CD8-positive, alpha-beta memory T cell (primary cell): ENCODE measurements around the gene GPX8. TPM values are rescaled to one million over a fixed set of nuclear protein-coding genes. Genes with fewer than 3 reads are reported as not detected.
A peak's percentile ranks its signal among the peaks of the same experiment; 100 is the strongest.

Source experiments
- CTCF ChIA-PET: fragments of 350-600 bp; sonication (Branson Sonifier 250); formaldehyde crosslinking; loops from one replicate; lab custom pipeline; 2021; ENCODE audit warnings: antibody characterized with exemption; lab: Charles Lee
- POLR2A ChIA-PET: fragments of 350-600 bp; sonication (Branson Sonifier 250); formaldehyde crosslinking; loops from one replicate; lab custom pipeline; 2021; ENCODE audit warnings: antibody characterized with exemption; lab: Charles Lee
- DNase-seq, 5 donors: peaks; one replicate each; pipeline versions ENCODE4 v3.0.0 to v3.0.0-alpha.2; 2020 to 2022; ENCODE audit warnings: mixed read lengths in 1 of 5
- H3K27ac ChIP-seq: one replicate; pipeline ENCODE4 v1.7.0; 2013; ENCODE audit warnings: low read depth, mild to moderate bottlenecking, low read length, moderate library complexity
- H3K27me3 ChIP-seq: 2 replicates; pipeline ENCODE4 v1.7.0; 2013; ENCODE audit warnings: low read length, mild to moderate bottlenecking; ENCODE audit not compliant: insufficient read depth, poor library complexity, severe bottlenecking
- H3K36me3 ChIP-seq: 2 replicates; pipeline ENCODE4 v1.7.0; 2013; ENCODE audit warnings: mild to moderate bottlenecking, low read length, moderate library complexity; ENCODE audit not compliant: insufficient read depth
- H3K4me1 ChIP-seq: 2 replicates; pipeline ENCODE4 v1.7.0; 2013; ENCODE audit warnings: mild to moderate bottlenecking, low read length, moderate library complexity; ENCODE audit not compliant: insufficient read depth
- H3K4me3 ChIP-seq: 2 replicates; pipeline ENCODE4 v1.7.0; 2013; ENCODE audit warnings: mild to moderate bottlenecking, low read length
- H3K9me3 ChIP-seq: 2 replicates; pipeline ENCODE4 v1.7.0; 2013; ENCODE audit warnings: mild to moderate bottlenecking, low read length
- H3K27ac Mint-ChIP-seq, 8 donors: one replicate each; pipeline ENCODE4 v1.8.0; 2020 to 2021; ENCODE audit warnings: mixed read lengths in 8 of 8, mild to moderate bottlenecking in 6 of 8, inconsistent platforms in 3 of 8, moderate library complexity in 3 of 8
- H3K27me3 Mint-ChIP-seq, 2 donors: one replicate each; pipeline ENCODE4 v1.8.0; 2020 to 2021; ENCODE audit warnings: mixed read lengths in 2 of 2, mild to moderate bottlenecking in 1 of 2, moderate library complexity in 1 of 2
- H3K36me3 Mint-ChIP-seq, 3 donors: one replicate each; pipeline ENCODE4 v1.8.0; 2020 to 2021; ENCODE audit warnings: mixed read lengths in 3 of 3, inconsistent platforms in 1 of 3, mild to moderate bottlenecking in 1 of 3
- H3K4me1 Mint-ChIP-seq, 3 donors: one replicate each; pipeline ENCODE4 v1.8.0; 2020 to 2021; ENCODE audit warnings: mixed read lengths in 3 of 3, inconsistent platforms in 1 of 3, mild to moderate bottlenecking in 1 of 3
- H3K4me3 Mint-ChIP-seq, 7 donors: one replicate each; pipeline ENCODE4 v1.8.0; 2020 to 2021; ENCODE audit warnings: mixed read lengths in 7 of 7, mild to moderate bottlenecking in 6 of 7, moderate library complexity in 4 of 7, inconsistent platforms in 2 of 7
- H3K9me3 Mint-ChIP-seq, 5 donors: one replicate each; pipeline ENCODE4 v1.8.0; 2020 to 2022; ENCODE audit warnings: mixed read lengths in 5 of 5, mild to moderate bottlenecking in 3 of 5, moderate library complexity in 2 of 5, inconsistent platforms in 1 of 5
- polyA plus RNA-seq: library from polyadenylated mRNA; unstranded; fragments of 300-500 nt; fragmentation: Illumina TruSeq; gene quantifications from one replicate; pipeline ENCODE4 v1.2.3, GENCODE V29; 2021
- total RNA-seq, 2 experiments: library from RNA; stranded (reverse); gene quantifications; one replicate each; pipeline ENCODE4 v1.2.3, GENCODE V29; 2021

The GPX8 gene
- total and polyA plus RNA-seq, 3 experiments from 2014 or later: not detected

DNA sequence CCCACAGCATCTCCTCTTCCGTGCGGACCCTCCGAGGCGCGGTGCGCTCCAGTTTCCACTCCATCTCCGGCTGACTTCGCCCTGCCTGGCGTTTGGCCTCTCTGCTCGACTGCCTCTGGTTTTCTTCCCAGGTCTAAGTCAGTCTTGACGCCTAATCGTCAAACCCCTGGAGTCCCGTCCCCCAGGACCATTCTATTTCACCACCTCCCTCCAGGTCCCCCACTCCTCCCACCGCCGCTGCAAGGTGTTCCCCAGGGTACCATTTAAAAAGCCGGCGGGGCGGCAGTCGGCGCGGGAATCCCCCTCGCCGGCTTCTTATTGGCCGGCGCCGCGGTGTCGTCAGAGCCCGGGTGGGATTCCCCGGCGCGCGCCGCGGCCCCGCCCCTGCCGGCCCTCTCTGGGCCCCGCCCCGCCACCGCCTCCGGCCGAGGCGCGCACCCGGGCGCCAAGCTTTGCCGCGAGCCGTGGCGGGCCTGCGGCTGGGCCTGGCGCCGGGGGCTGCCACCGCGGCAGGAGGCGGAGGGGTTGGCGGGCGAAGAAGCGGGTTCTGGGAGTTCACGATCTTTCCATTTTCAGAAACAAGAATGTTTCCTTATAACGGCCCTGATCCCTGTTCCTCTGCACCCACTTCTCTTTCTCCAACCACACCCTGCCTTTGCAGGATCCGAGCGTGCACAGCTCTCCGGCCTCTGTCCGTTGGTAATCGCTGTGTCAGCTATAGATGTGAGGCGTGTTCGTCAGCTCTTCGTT, 13.1 kb downstream of the GPX8 start, which contains the start of gene CDC20B:
CDC20B (minus strand) TSS at position 241 of the 750 bp plus-strand sequence; CDS start at position 64, 177 bp downstream.
- peaks cover 0 to 1% (median 0%) of the 10 kb centered on the region in 3 donors for H3K36me3 Mint-ChIP-seq
- peaks cover 54 to 83% of the 10 kb centered on the region in 2 donors for H3K27me3 Mint-ChIP-seq
- no peaks in the 10 kb centered on the region for H3K36me3 ChIP-seq
- ChIA-PET CTCF (interaction anchor here (0.7 to 1.8 kb wide), 9 partner anchors 10 to 171 kb away, joined by 3 to 5 read pairs (median 3); partner anchors contain the start of genes CCNO and GPX8), POLR2A (interaction anchor here (0.7 kb wide), 1 partner anchor 290 kb away, joined by 7 read pairs; no protein-coding TSS in a partner anchor)
- H3K27ac ChIP-seq: peak within 1 kb of the TSS; percentile 47
- H3K9me3 Mint-ChIP-seq: peaks cover 0 to 9% (median 0%) of the 10 kb centered on the region in 5 donors
- peak; percentile 65 to 80 (median 72) for DNase-seq
- peaks cover 27 to 44% (median 41%) of the 10 kb centered on the region in 3 donors for H3K4me1 Mint-ChIP-seq
- peak within 1 kb of the TSS; percentile 64 for H3K4me3 ChIP-seq
- no peaks in the 10 kb centered on the region for H3K9me3 ChIP-seq
- H3K4me3 Mint-ChIP-seq: peak within 1 kb of the TSS; percentile 80 to 94 (median 87)
- peaks cover 34% of the 10 kb centered on the region for H3K4me1 ChIP-seq
- H3K27ac Mint-ChIP-seq: peak within 1 kb of the TSS in 7 of 8 donors; percentile 45 to 97 (median 91)
- peaks cover 53% of the 10 kb centered on the region for H3K27me3 ChIP-seq

DNA sequence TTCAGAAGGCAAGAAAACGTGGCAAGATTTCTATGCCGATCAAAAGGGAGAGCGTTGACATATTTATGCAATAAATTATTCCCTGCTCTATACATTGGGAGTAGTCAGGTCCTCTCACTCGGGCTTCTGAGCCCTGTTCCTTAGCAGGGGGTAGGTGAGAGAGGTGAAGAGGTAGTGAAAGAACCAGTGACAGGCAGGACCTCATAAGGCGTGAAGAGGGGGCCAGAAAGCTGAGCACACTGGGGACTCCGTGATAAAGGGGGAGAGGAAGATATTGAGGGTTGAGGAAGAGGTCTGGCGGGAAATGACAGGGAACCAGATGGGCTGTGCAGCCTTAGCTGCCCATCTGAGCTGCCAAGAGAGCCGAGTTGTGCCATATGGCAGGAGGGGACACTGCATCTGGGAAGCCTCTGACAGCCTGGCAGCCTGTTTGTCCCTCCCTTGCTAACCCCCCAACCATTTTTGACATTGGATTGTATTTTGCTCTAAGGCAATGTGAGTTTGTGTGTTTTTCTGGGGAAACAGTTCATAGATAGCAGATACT, 13.8 kb downstream of the GPX8 start:
- peak overlapping the region in 6 of 8 donors; percentile 45 to 90 (median 80) for H3K27ac Mint-ChIP-seq
- DNase-seq: no peak
- Histone ChIP-seq H3K4me1 (peaks cover 34% of the 10 kb centered on the region), H3K27me3 (peaks cover 55% of the 10 kb centered on the region), H3K27ac (no peak overlapping the region), H3K9me3 (no peaks in the 10 kb centered on the region), H3K36me3 (no peaks in the 10 kb centered on the region), H3K4me3 (peak overlapping the region; percentile 55)
- peaks cover 0 to 11% (median 0%) of the 10 kb centered on the region in 5 donors for H3K9me3 Mint-ChIP-seq
- H3K4me1 Mint-ChIP-seq: peaks cover 27 to 44% (median 41%) of the 10 kb centered on the region in 3 donors
- H3K27me3 Mint-ChIP-seq: peaks cover 58 to 83% of the 10 kb centered on the region in 2 donors
- ChIA-PET CTCF (interaction anchor here (0.7 to 1.2 kb wide), 3 partner anchors 11 to 59 kb away, joined by 3 read pairs; partner anchors contain the start of genes CCNO and GPX8), POLR2A (interaction anchor here (0.7 kb wide), 1 partner anchor 291 kb away, joined by 7 read pairs; no protein-coding TSS in a partner anchor)
- H3K4me3 Mint-ChIP-seq: peak overlapping the region; percentile 80 to 90 (median 82)
- H3K36me3 Mint-ChIP-seq: no peaks in the 10 kb centered on the region

DNA sequence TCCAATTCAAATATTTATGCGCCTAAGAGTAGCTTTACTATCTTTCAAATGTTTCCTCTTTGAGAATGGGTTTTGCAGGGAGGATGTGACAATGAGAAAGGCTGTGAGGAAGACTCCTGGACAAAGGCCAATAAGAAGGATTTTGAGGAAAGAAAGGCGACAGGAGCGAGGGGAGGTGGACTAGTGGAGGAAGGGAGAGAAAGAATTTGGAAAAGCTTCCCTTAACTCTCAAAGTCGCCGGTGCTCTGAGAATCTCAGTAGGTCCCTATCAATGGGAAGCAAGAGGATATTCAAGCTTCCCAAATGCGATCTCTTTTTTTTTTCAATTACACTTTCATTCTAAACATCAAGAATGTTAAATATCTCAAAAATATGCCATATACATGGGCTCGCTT, 15.8 kb downstream of the GPX8 start:
- no peaks in the 10 kb centered on the region for H3K9me3 ChIP-seq
- no peaks in the 10 kb centered on the region for H3K36me3 ChIP-seq
- peaks cover 0 to 11% (median 0%) of the 10 kb centered on the region in 5 donors for H3K9me3 Mint-ChIP-seq
- H3K36me3 Mint-ChIP-seq: no peaks in the 10 kb centered on the region
- H3K27me3 Mint-ChIP-seq: peaks cover 54 to 81% of the 10 kb centered on the region in 2 donors
- ChIA-PET POLR2A (no interaction called here), CTCF (interaction anchor here (0.7 to 3.0 kb wide), 2 partner anchors 56 to 269 kb away, joined by 3 to 7 read pairs; no protein-coding TSS in a partner anchor)
- H3K4me3 Mint-ChIP-seq: peak overlapping the region in 6 of 7 donors; percentile 14 to 66 (median 36)
- H3K27me3 ChIP-seq: peaks cover 55% of the 10 kb centered on the region
- H3K27ac Mint-ChIP-seq: no peak overlapping the region
- H3K27ac ChIP-seq: no peak overlapping the region
- H3K4me1 ChIP-seq: peaks cover 34% of the 10 kb centered on the region
- H3K4me3 ChIP-seq: no peak overlapping the region
- no peak for DNase-seq
- H3K4me1 Mint-ChIP-seq: peaks cover 27 to 44% (median 41%) of the 10 kb centered on the region in 3 donors

GRCh38 chr5:55176176-55176818, 16.3 kb downstream of the GPX8 start:
- H3K4me1 ChIP-seq: peaks cover 34% of the 10 kb centered on the region
- H3K4me1 Mint-ChIP-seq: peaks cover 27 to 44% (median 41%) of the 10 kb centered on the region in 3 donors
- peaks cover 56 to 86% of the 10 kb centered on the region in 2 donors for H3K27me3 Mint-ChIP-seq
- H3K27ac ChIP-seq: no peak overlapping the region
- POLR2A ChIA-PET: no interaction called here
- DNase-seq: no peak
- peaks cover 0 to 11% (median 0%) of the 10 kb centered on the region in 5 donors for H3K9me3 Mint-ChIP-seq
- no peaks in the 10 kb centered on the region for H3K36me3 ChIP-seq
- no peaks in the 10 kb centered on the region for H3K36me3 Mint-ChIP-seq
- no peaks in the 10 kb centered on the region for H3K9me3 ChIP-seq
- H3K4me3 Mint-ChIP-seq: peak overlapping the region; percentile 14 to 82 (median 41)
- H3K27me3 ChIP-seq: peaks cover 55% of the 10 kb centered on the region
- H3K27ac Mint-ChIP-seq: peak overlapping the region in 1 of 8 donors; percentile 13
- CTCF ChIA-PET: interaction anchor here (3.0 kb wide), 1 partner anchor 55 kb away, joined by 7 read pairs; no protein-coding TSS in a partner anchor
- H3K4me3 ChIP-seq: peak overlapping the region; percentile 10

DNA sequence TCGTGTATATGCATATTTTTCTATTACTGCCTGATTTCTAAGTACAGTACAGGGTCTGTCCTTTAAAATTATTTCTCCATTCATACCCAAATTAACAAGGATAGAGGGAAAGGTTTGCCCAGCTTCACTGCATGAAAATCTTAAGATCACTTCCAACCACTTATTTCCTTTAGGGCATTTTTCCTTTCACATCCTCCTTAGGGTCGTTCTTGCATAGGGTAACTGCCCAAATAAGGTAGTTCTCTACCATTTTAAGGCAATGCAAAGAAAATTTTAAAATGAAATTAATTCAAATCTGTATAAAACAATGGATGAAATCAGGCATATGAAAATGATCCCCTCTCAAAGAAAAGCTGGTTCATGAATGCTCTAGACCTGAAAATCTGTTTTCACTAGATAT, 17.1 kb downstream of the GPX8 start:
- Mint-ChIP-seq H3K4me3 (peak overlapping the region in 3 of 7 donors; percentile 2 to 27 (median 4)), H3K36me3 (no peaks in the 10 kb centered on the region), H3K27ac (peak overlapping the region in 1 of 8 donors; percentile 11), H3K9me3 (peaks cover 0 to 11% (median 0%) of the 10 kb centered on the region in 5 donors), H3K4me1 (peaks cover 26 to 40% (median 39%) of the 10 kb centered on the region in 3 donors), H3K27me3 (peaks cover 57 to 89% of the 10 kb centered on the region in 2 donors)
- no peak for DNase-seq
- H3K9me3 ChIP-seq: no peaks in the 10 kb centered on the region
- ChIA-PET CTCF (interaction anchor here (3.0 kb wide), 1 partner anchor 55 kb away, joined by 7 read pairs; no protein-coding TSS in a partner anchor), POLR2A (interaction anchor here (0.5 kb wide), 1 partner anchor 1774 kb away, joined by 3 read pairs; no protein-coding TSS in a partner anchor)
- H3K36me3 ChIP-seq: no peaks in the 10 kb centered on the region
- peaks cover 33% of the 10 kb centered on the region for H3K4me1 ChIP-seq
- peaks cover 55% of the 10 kb centered on the region for H3K27me3 ChIP-seq
- H3K27ac ChIP-seq: no peak overlapping the region
- H3K4me3 ChIP-seq: no peak overlapping the region

DNA sequence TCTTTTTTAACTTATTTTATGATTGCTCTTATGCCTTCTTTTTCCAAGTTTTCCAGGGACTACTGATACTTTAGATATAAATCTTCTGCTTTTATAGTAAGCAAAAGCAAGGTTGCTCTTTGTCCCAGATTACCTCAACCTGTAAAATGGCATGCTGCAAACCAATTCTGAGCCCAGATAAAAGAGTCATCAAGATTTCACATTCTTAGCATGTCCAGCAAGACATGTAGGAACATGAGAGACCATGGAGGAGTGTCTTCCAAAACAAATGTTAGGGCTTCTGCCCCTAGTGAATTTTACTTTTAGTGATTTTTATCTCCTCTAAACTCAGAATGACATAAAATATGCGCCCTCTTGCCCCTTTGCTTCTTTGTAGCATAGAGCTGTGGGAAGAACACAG, 20.0 kb downstream of the GPX8 start:
- peaks cover 17% of the 10 kb centered on the region for H3K4me1 ChIP-seq
- Mint-ChIP-seq H3K27me3 (peaks cover 47 to 85% of the 10 kb centered on the region in 2 donors), H3K4me1 (peaks cover 12 to 22% (median 21%) of the 10 kb centered on the region in 3 donors), H3K27ac (no peak overlapping the region), H3K4me3 (no peak overlapping the region), H3K9me3 (peaks cover 0 to 11% (median 6%) of the 10 kb centered on the region in 5 donors), H3K36me3 (no peaks in the 10 kb centered on the region)
- no peak overlapping the region for H3K4me3 ChIP-seq
- H3K27me3 ChIP-seq: peaks cover 33% of the 10 kb centered on the region
- DNase-seq: no peak
- no peak overlapping the region for H3K27ac ChIP-seq
- no peaks in the 10 kb centered on the region for H3K36me3 ChIP-seq
- CTCF ChIA-PET: no interaction called here
- POLR2A ChIA-PET: no interaction called here
- no peaks in the 10 kb centered on the region for H3K9me3 ChIP-seq

DNA sequence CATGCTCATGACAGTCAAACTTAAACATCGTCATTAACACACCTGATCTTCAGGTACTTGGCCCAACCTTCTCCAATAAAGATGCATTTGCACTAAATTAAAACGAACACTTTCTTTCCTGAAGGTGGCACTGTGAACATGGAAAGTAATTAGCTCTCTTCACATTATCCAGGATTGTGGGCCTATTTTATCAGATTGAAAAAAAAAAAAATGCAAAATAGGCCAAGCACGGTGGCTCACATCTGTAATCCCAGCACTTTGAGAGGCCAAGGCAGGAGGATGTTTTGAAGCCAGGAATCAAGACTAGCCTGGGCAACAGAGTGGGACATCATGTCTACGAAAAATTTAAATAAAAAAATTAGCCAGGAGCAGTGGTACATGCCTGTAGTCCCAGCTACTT, 27.4 kb downstream of the GPX8 start:
- Histone ChIP-seq H3K4me1 (no peaks in the 10 kb centered on the region), H3K4me3 (no peak overlapping the region), H3K27ac (no peak overlapping the region), H3K36me3 (no peaks in the 10 kb centered on the region), H3K27me3 (peaks cover 9% of the 10 kb centered on the region), H3K9me3 (no peaks in the 10 kb centered on the region)
- Mint-ChIP-seq H3K4me1 (no peaks in the 10 kb centered on the region), H3K27me3 (peaks cover 23 to 79% of the 10 kb centered on the region in 2 donors), H3K27ac (no peak overlapping the region), H3K4me3 (no peak overlapping the region), H3K9me3 (peaks cover 0 to 6% (median 4%) of the 10 kb centered on the region in 5 donors), H3K36me3 (no peaks in the 10 kb centered on the region)
- ChIA-PET CTCF (no interaction called here), POLR2A (no interaction called here)
- DNase-seq: no peak
